HepG2 (cell line): Measurements from ENCODE around the gene PCDH10. TPM values are rescaled to one million over a fixed set of nuclear protein-coding genes. Genes with fewer than 3 reads are reported as not detected.

ENCODE experiments used
- ATAC-seq: fragments of 200-7000 bp; cut with Tn5 transposase; 3 replicates; pipeline ENCODE4 v1.9.1; 2020; ENCODE audit warnings: mild to moderate bottlenecking, moderate library complexity
- BruUV-seq: library from RNA; stranded (reverse); fragments of 400-500 nt; replicated peaks from 2 replicates; lab custom pipeline; 2021; lab: Mats Ljungman, UMichigan
- CTCF ChIA-PET: fragments of 300-600 bp; formaldehyde crosslinking; extraction: SDS; loops from one replicate; lab custom pipeline; 2021; ENCODE audit warnings: low total read pairs, inconsistent platforms, low intra/inter-chr PET ratio; lab: Yijun Ruan, JAX
- POLR2A ChIA-PET: fragments of 350-600 bp; sonication (Branson Sonifier 250); formaldehyde crosslinking; loops from one replicate; lab custom pipeline; 2020; ENCODE audit warnings: antibody characterized with exemption, inconsistent platforms; lab: Yijun Ruan, JAX
- DNase-seq: peaks from one replicate; pipeline ENCODE4 v3.0.0-alpha.2; 2015; ENCODE audit warnings: low spot score
- FAIRE-seq: peaks from 3 replicates; lab custom pipeline; 2011; peaks lifted over from hg19 to GRCh38; lab: Jason Lieb, UNC
- H2AFZ ChIP-seq: one replicate; pipeline ENCODE4 v1.6.1; 2011; ENCODE audit warnings: low read length, inconsistent platforms
- H3K27ac ChIP-seq: fragments of 300-600 bp; 3 replicates; pipeline ENCODE4 v1.8.0; 2011; ENCODE audit warnings: mixed run types, mild to moderate bottlenecking, mixed read lengths, low read length, inconsistent platforms; ENCODE audit not compliant: insufficient read depth; ENCODE audit errors: extremely low read length
- H3K27me3 ChIP-seq, 2 experiments: fragments of 200-600 bp in 1 of 2; 2 replicates in 1 of 2; 3 replicates in 1 of 2; pipeline versions ENCODE4 v1.6.0 to v1.8.0; 2011; ENCODE audit warnings: low read length in 2 of 2, mild to moderate bottlenecking in 2 of 2, moderate library complexity in 2 of 2, inconsistent platforms in 1 of 2; ENCODE audit not compliant: insufficient read depth in 2 of 2, control insufficient read depth in 1 of 2
- H3K36me3 ChIP-seq, 2 experiments: fragments of 200-600 bp in 1 of 2; replicated peaks in 1 of 2; 2 replicates in 1 of 2; 3 replicates in 1 of 2; pipeline versions ENCODE4 v1.5.1 to v1.8.0; 2011; ENCODE audit warnings: low read length in 2 of 2, inconsistent platforms in 1 of 2; ENCODE audit not compliant: insufficient read depth in 2 of 2, control insufficient read depth in 1 of 2
- H3K4me1 ChIP-seq: 2 replicates; pipeline ENCODE4 v1.5.1; 2012; ENCODE audit warnings: low read length, inconsistent platforms; ENCODE audit not compliant: insufficient read depth
- H3K4me2 ChIP-seq: 2 replicates; pipeline ENCODE4 v1.6.0; 2011; ENCODE audit warnings: low read depth, low read length, inconsistent platforms
- H3K4me3 ChIP-seq, 3 experiments: fragments of 200-600 bp in 1 of 3; sonication (generic), shearing (Covaris generic) in 1 of 3; replicated peaks in 1 of 3; 2 replicates each; pipeline ENCODE4 v1.5.1; 2011 to 2016; ENCODE audit warnings: low read length in 3 of 3, inconsistent platforms in 2 of 3, low read depth in 2 of 3, mild to moderate bottlenecking in 2 of 3, control low read depth in 1 of 3, mixed read lengths in 1 of 3; ENCODE audit not compliant: insufficient read depth in 1 of 3
- H3K79me2 ChIP-seq: one replicate; pipeline ENCODE4 v1.6.1; 2011; ENCODE audit warnings: low read length, inconsistent platforms; ENCODE audit not compliant: insufficient read depth
- H3K9ac ChIP-seq: 2 replicates; pipeline ENCODE4 v1.6.0; 2011; ENCODE audit warnings: mild to moderate bottlenecking, low read depth, low read length, inconsistent platforms; ENCODE audit not compliant: insufficient read depth
- H3K9me3 ChIP-seq: 2 replicates; pipeline ENCODE4 v1.5.1; 2012; ENCODE audit warnings: mild to moderate bottlenecking, low read length
- H4K20me1 ChIP-seq: 2 replicates; pipeline ENCODE4 v1.6.0; 2011; ENCODE audit warnings: inconsistent platforms, mild to moderate bottlenecking, low read length, moderate library complexity; ENCODE audit not compliant: insufficient read depth
- ATM ChIP-seq: fragments of 450-650 bp; IDR thresholded peaks from 2 replicates; pipeline ENCODE4 v1.7.1; 2017; ENCODE audit warnings: mild to moderate bottlenecking, borderline replicate concordance
- CBX5 ChIP-seq: sonication (generic); formaldehyde crosslinking; IDR thresholded peaks from 2 replicates; pipeline ENCODE4 v1.4.0; 2020; ENCODE audit warnings: missing genetic modification reagents, borderline replicate concordance
- ISX ChIP-seq: sonication (generic); formaldehyde crosslinking; conservative IDR thresholded peaks from 2 replicates; pipeline ENCODE4 v1.5.0; 2020; ENCODE audit warnings: missing genetic modification reagents
- NCOA1 ChIP-seq: sonication (generic); formaldehyde crosslinking; IDR thresholded peaks from 2 replicates; pipeline ENCODE4 v1.9.0; 2021; ENCODE audit warnings: missing genetic modification reagents
- PHF20 ChIP-seq: sonication (generic); formaldehyde crosslinking; IDR thresholded peaks from 2 replicates; pipeline ENCODE4 v1.5.0; 2020; ENCODE audit warnings: mild to moderate bottlenecking, missing genetic modification reagents
- RERE ChIP-seq: IDR thresholded peaks from 2 replicates; pipeline ENCODE4 v1.6.1; 2016; ENCODE audit warnings: low read depth, missing genetic modification reagents, missing compliant biosample characterization
- TBX3 ChIP-seq: fragments of 450-650 bp; IDR thresholded peaks from 2 replicates; pipeline ENCODE4 v1.6.1; 2017; ENCODE audit warnings: antibody characterized with exemption, mild to moderate bottlenecking, inconsistent platforms, borderline replicate concordance
- TERF1 ChIP-seq: sonication (generic); formaldehyde crosslinking; IDR thresholded peaks from 2 replicates; pipeline ENCODE4 v1.8.0; 2022; ENCODE audit warnings: mild to moderate bottlenecking, missing genetic modification reagents, moderate library complexity
- TMF1 ChIP-seq: sonication (generic); formaldehyde crosslinking; IDR thresholded peaks from 2 replicates; pipeline ENCODE4 v1.8.1; 2022; ENCODE audit warnings: low read depth, missing genetic modification reagents
- TRIM24 ChIP-seq: sonication (generic); formaldehyde crosslinking; IDR thresholded peaks from 2 replicates; pipeline ENCODE4 v1.8.0; 2022; ENCODE audit warnings: mild to moderate bottlenecking, missing genetic modification reagents
- ZFP36 ChIP-seq: fragments of 150-350 bp; IDR thresholded peaks from 2 replicates; pipeline ENCODE4 v1.6.1; 2018; ENCODE audit warnings: borderline replicate concordance, low read length, low read depth; ENCODE audit not compliant: partially characterized antibody
- ZMYM4 ChIP-seq: sonication (generic); formaldehyde crosslinking; IDR thresholded peaks from 2 replicates; pipeline ENCODE4 v1.8.1; 2023; ENCODE audit warnings: mild to moderate bottlenecking, missing genetic modification reagents
- ZNF329 ChIP-seq: sonication (generic); formaldehyde crosslinking; IDR thresholded peaks from 2 replicates; pipeline ENCODE4 v1.9.0; 2021; ENCODE audit warnings: low read depth, mild to moderate bottlenecking, missing genetic modification reagents
- ZNF44 ChIP-seq: sonication (generic); formaldehyde crosslinking; IDR thresholded peaks from 2 replicates; pipeline ENCODE4 v1.5.1; 2020; ENCODE audit warnings: mild to moderate bottlenecking, missing genetic modification reagents
- ZNF782 ChIP-seq: sonication (generic); formaldehyde crosslinking; IDR thresholded peaks from 2 replicates; pipeline ENCODE4 v1.4.0; 2020; ENCODE audit warnings: missing genetic modification reagents, mild to moderate bottlenecking, borderline replicate concordance
- WGBS: methylation state at CpG from one replicate; pipeline ENCODE4 v1.1.6; 2017; ENCODE audit warnings: low lambda C conversion rate; 5-methylcytosine and 5-hydroxymethylcytosine counted together
- in situ Hi-C: cut with HindIII; loops from 2 replicates; pipeline ENCODE4 v1.10.0; 2017; ENCODE audit warnings: low pct_unique_long_range_greater_than_20kb; ENCODE audit not compliant: extremely low pct_ligation_motif_present
- intact Hi-C: fragments of 100-400 bp; cut with micrococcal nuclease; formaldehyde crosslinking; loops from one replicate; pipeline ENCODE4 v1.10.0; 2022; ENCODE audit not compliant: unreplicated experiment
- polyA plus RNA-seq, 8 experiments: library from polyadenylated mRNA; depleted of rRNA in 3 of 8; stranded (reverse) in 7 of 8; unstranded in 1 of 8; fragments of >200 nt; fragmentation: Illumina TruSeq in 4 of 8; extraction: Trizol in 4 of 8; gene quantifications; 2 replicates each; pipeline versions ENCODE4 v1.2.1 to v1.2.3, GENCODE V29; 2011 to 2016; ENCODE audit warnings: low read depth in 4 of 8, missing spikeins in 1 of 8, mixed read lengths in 1 of 8; ENCODE audit not compliant: insufficient read depth in 1 of 8
- total RNA-seq, 5 experiments: library from RNA; depleted of rRNA; stranded (reverse); fragments of >200 nt; fragmentation: Illumina TruSeq; extraction: Trizol; gene quantifications; 2 replicates each; pipeline ENCODE4 v1.2.3, GENCODE V29; 2016; ENCODE audit warnings: low read depth in 1 of 5
- TF ChIP-seq, protein P1 (sequence below): sonication (generic); formaldehyde crosslinking; IDR thresholded peaks from 2 replicates; pipeline ENCODE4 v1.5.0; 2020; ENCODE audit warnings: missing genetic modification reagents

The PCDH10 gene
- total and polyA plus RNA-seq, 2 of the 13 experiments (the other 11 are each of a cell fraction or from before 2014, with no cell fraction given), result not detected

- BruUV-seq, result no TSS peak
- TF ChIP-seq PHF20 (CRISPR knock-in tag), result no peak
- TF ChIP-seq ISX, result no peak
- no peak for TF ChIP-seq ZNF44 (CRISPR knock-in tag)
- TF ChIP-seq ZNF329 (CRISPR knock-in tag), result no peak
- TF ChIP-seq TMF1 (CRISPR knock-in tag), result no peak
- TF ChIP-seq TERF1 (CRISPR knock-in tag), result no peak
- TF ChIP-seq ZMYM4 (CRISPR knock-in tag), result no peak
- no peak for TF ChIP-seq TRIM24 (CRISPR knock-in tag)
- TF ChIP-seq CBX5, result no peak
- no peak for TF ChIP-seq ATM
- no peak for TF ChIP-seq ZFP36
- no peak for TF ChIP-seq TBX3
- TF ChIP-seq NCOA1, result no peak
- no peak for TF ChIP-seq RERE (CRISPR knock-in tag)
- TF ChIP-seq, protein P1, sequence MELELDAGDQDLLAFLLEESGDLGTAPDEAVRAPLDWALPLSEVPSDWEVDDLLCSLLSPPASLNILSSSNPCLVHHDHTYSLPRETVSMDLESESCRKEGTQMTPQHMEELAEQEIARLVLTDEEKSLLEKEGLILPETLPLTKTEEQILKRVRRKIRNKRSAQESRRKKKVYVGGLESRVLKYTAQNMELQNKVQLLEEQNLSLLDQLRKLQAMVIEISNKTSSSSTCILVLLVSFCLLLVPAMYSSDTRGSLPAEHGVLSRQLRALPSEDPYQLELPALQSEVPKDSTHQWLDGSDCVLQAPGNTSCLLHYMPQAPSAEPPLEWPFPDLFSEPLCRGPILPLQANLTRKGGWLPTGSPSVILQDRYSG (CRISPR knock-in tag), result no peak
- TF ChIP-seq ZNF782 (CRISPR knock-in tag), result no peak
- POLR2A ChIA-PET, result no interaction called here
- H3K4me1 ChIP-seq, result no peaks in the 10 kb centered on the region
- no peaks in the 10 kb centered on the region for H3K36me3 ChIP-seq
- WGBS, result 0% methylated on average over 1 of the region's 1 CpG
- no peak overlapping the region for H3K9ac ChIP-seq
- H3K27ac ChIP-seq, result no peak overlapping the region
- no peak overlapping the region for H2AFZ ChIP-seq
- no peak overlapping the region for H3K4me3 ChIP-seq
- H3K79me2 ChIP-seq, result no peaks in the 10 kb centered on the region
- no peaks in the 10 kb centered on the region for H4K20me1 ChIP-seq
- H3K4me2 ChIP-seq, result no peak overlapping the region
- CTCF ChIA-PET, result no interaction called here
- H3K27me3 ChIP-seq, result no peaks in the 10 kb centered on the region
- DNase-seq (no peak), ATAC-seq (no peak), FAIRE-seq (no peak)
- in situ Hi-C loops (no loop called here), intact Hi-C loops (no loop called here)
- H3K9me3 ChIP-seq, result no peaks in the 10 kb centered on the region
Observed at GRCh38 chr4:133124746-133125145, 24.3 kb upstream of the PCDH10 start.
